Measurements from ENCODE around the gene KBTBD4. TPM values are rescaled to one million over a fixed set of nuclear protein-coding genes. Genes with fewer than 3 reads are reported as not detected.

KBTBD4 gene
- total RNA-seq, 2 donors from 2014 or later = 26.8 to 30.6 TPM

- no peaks in the 10 kb centered on the region for H3K4me1 ChIP-seq (replicated peaks)
- H3K36me3 ChIP-seq = no peaks in the 10 kb centered on the region
- intact Hi-C loops (cut with DNase I) = no loop called here
- H3K9me3 ChIP-seq = no peaks in the 10 kb centered on the region
- 87% methylated on average over 1 of the region's 1 CpG for WGBS
- peaks cover 3% of the 10 kb centered on the region for H3K27me3 ChIP-seq (replicated peaks; ENCODE audit: insufficient read depth)
- no peak for TF ChIP-seq POLR2A (IDR thresholded peaks at IDR 0.05)
- TF ChIP-seq POLR2AphosphoS5 (IDR thresholded peaks at IDR 0.05) = no peak
- TF ChIP-seq CTCF (IDR thresholded peaks at IDR 0.05) = no peak
- H3K27ac ChIP-seq = no peak overlapping the region
- no peak overlapping the region for H3K4me3 ChIP-seq
- no peak for DNase-seq (ENCODE audit: low spot score)
Observed at GRCh38 chr11:47595967-47596366, 17.2 kb upstream of the KBTBD4 start.

- 51% methylated on average over 7 of the region's 7 CpGs for WGBS
- TF ChIP-seq CTCF (IDR thresholded peaks at IDR 0.05) = no peak
- TF ChIP-seq POLR2AphosphoS5 (IDR thresholded peaks at IDR 0.05) = no peak
- no peak for TF ChIP-seq POLR2A (IDR thresholded peaks at IDR 0.05)
- no peak for DNase-seq (ENCODE audit: low spot score)
- H3K27me3 ChIP-seq (replicated peaks; ENCODE audit: insufficient read depth) = peaks cover 3% of the 10 kb centered on the region
- no peak overlapping the region for H3K4me3 ChIP-seq
- no peaks in the 10 kb centered on the region for H3K4me1 ChIP-seq (replicated peaks)
- intact Hi-C loops (cut with DNase I) = no loop called here
- H3K36me3 ChIP-seq = no peaks in the 10 kb centered on the region
- no peak overlapping the region for H3K27ac ChIP-seq
- no peaks in the 10 kb centered on the region for H3K9me3 ChIP-seq
Observed at GRCh38 chr11:47595029-47595428, 16.3 kb upstream of the KBTBD4 start.

- no peaks in the 10 kb centered on the region for H3K9me3 ChIP-seq
- no peaks in the 10 kb centered on the region for H3K36me3 ChIP-seq
- H3K27me3 ChIP-seq (replicated peaks; ENCODE audit: insufficient read depth) = peaks cover 3% of the 10 kb centered on the region
- no peak within 1 kb of the TSS for H3K27ac ChIP-seq
- TF ChIP-seq POLR2AphosphoS5 (IDR thresholded peaks at IDR 0.05) (no peak), CTCF (IDR thresholded peaks at IDR 0.05) (no peak), POLR2A (IDR thresholded peaks at IDR 0.05) (no peak)
- WGBS = 3% methylated on average over 48 of the region's 48 CpGs
- H3K4me3 ChIP-seq = peak within 1 kb of the TSS; percentile 13 to 24
- intact Hi-C loops (cut with DNase I) = no loop called here
- DNase-seq (ENCODE audit: low spot score) = no peak
- H3K4me1 ChIP-seq (replicated peaks) = no peaks in the 10 kb centered on the region
Observed at GRCh38 chr11:47593934-47594855, 15.4 kb upstream of the KBTBD4 start, which contains the start of gene C1QTNF4. C1QTNF4 (minus strand) TSS chr11:47594411; CDS start chr11:47590810, 3,601 bp downstream.

GRCh38 chr11:47593492-47593933 is 14.7 kb upstream of the KBTBD4 start:
- TF ChIP-seq POLR2A (IDR thresholded peaks at IDR 0.05) = no peak
- no peak for TF ChIP-seq CTCF (IDR thresholded peaks at IDR 0.05)
- TF ChIP-seq POLR2AphosphoS5 (IDR thresholded peaks at IDR 0.05) = no peak
- Histone ChIP-seq H3K36me3 (no peaks in the 10 kb centered on the region), H3K4me3 (peak overlapping the region in 1 of 2 donors; percentile 24), H3K4me1 (replicated peaks) (no peaks in the 10 kb centered on the region), H3K9me3 (no peaks in the 10 kb centered on the region), H3K27me3 (replicated peaks; ENCODE audit: insufficient read depth) (peaks cover 3% of the 10 kb centered on the region), H3K27ac (no peak overlapping the region)
- intact Hi-C loops (cut with DNase I) = no loop called here
- WGBS = 13% methylated on average over 6 of the region's 6 CpGs
- DNase-seq (ENCODE audit: low spot score) = no peak

All from prostate gland (tissue), 2 donors.